H1 (cell line): ENCODE measurements around the gene PAQR8. TPM values are rescaled to one million over a fixed set of nuclear protein-coding genes. Genes with fewer than 3 reads are reported as not detected.
"Not testable (repeated sequence)": the region's sequence is repeated elsewhere in the genome, so short reads cannot be mapped to it uniquely, and the experiment has no call there.

Experiments used
- CTCF ChIA-PET: fragments of 300-600 bp; sonication (Branson Sonifier 250); formaldehyde crosslinking; loops from one replicate; lab custom pipeline; 2021; ENCODE audit not compliant: partially characterized antibody; lab: Charles Lee
- POLR2A ChIA-PET: fragments of 300-600 bp; sonication (Branson Sonifier 250); formaldehyde crosslinking; loops from one replicate; lab custom pipeline; 2021; ENCODE audit warnings: inconsistent platforms; ENCODE audit not compliant: partially characterized antibody; lab: Charles Lee
- DNase-seq, 2 experiments: peaks; one replicate each; pipeline versions ENCODE4 v3.0.0 to v3.0.0-alpha.2; 2010 to 2022; ENCODE audit warnings: low spot score in 2 of 2, low read depth in 1 of 2, mixed read lengths in 1 of 2
- FAIRE-seq: peaks from 2 replicates; lab custom pipeline; 2011; peaks lifted over from hg19 to GRCh38; lab: Jason Lieb, UNC
- H2AFZ ChIP-seq: 2 replicates; pipeline ENCODE4 v1.8.1; 2012; ENCODE audit warnings: low read length, inconsistent platforms
- H2AK5ac ChIP-seq: 2 replicates; pipeline ENCODE4 v1.6.1; 2013; ENCODE audit warnings: low read depth, low read length
- H2BK120ac ChIP-seq: replicated peaks from 2 replicates; pipeline ENCODE3; 2013; ENCODE audit warnings: low read depth, low read length, inconsistent platforms
- H2BK12ac ChIP-seq: 2 replicates; pipeline ENCODE4 v1.6.1; 2013; ENCODE audit warnings: low read depth, low read length
- H2BK15ac ChIP-seq: 2 replicates; pipeline ENCODE4 v1.6.1; 2013; ENCODE audit warnings: low read length
- H2BK20ac ChIP-seq: 2 replicates; pipeline ENCODE4 v1.6.1; 2013; ENCODE audit warnings: low read length
- H2BK5ac ChIP-seq: 2 replicates; pipeline ENCODE4 v1.6.1; 2013; ENCODE audit warnings: low read depth, low read length
- H3K14ac ChIP-seq: 2 replicates; pipeline ENCODE4 v1.6.1; 2013; ENCODE audit warnings: inconsistent platforms; ENCODE audit not compliant: insufficient read length
- H3K18ac ChIP-seq: 2 replicates; pipeline ENCODE4 v1.6.1; 2013; ENCODE audit warnings: low read length; ENCODE audit errors: extremely low read depth
- H3K23ac ChIP-seq: 2 replicates; pipeline ENCODE4 v1.6.1; 2013; ENCODE audit warnings: inconsistent platforms; ENCODE audit not compliant: insufficient read length
- H3K23me2 ChIP-seq: 2 replicates; pipeline ENCODE4 v1.6.1; 2013; ENCODE audit warnings: low read depth, low read length
- H3K27ac ChIP-seq: 2 replicates; pipeline ENCODE4 v1.6.1; 2011; ENCODE audit warnings: low read depth, low read length, inconsistent platforms
- H3K27me3 ChIP-seq, 4 experiments: replicated peaks in 1 of 4; 1 replicate in 1 of 4; 2 replicates in 3 of 4; pipeline versions ENCODE4 v1.6.1 to v1.8.1; 2011 to 2013; ENCODE audit warnings: low read length in 3 of 4, mild to moderate bottlenecking in 3 of 4, inconsistent platforms in 2 of 4, mixed read lengths in 2 of 4, moderate library complexity in 1 of 4; ENCODE audit not compliant: control insufficient read depth in 3 of 4, insufficient read depth in 3 of 4; ENCODE audit errors: extremely low read depth in 1 of 4
- H3K36me3 ChIP-seq, 4 experiments: 2 replicates each; pipeline versions ENCODE4 v1.6.1 to v1.8.1; 2011 to 2013; ENCODE audit warnings: mild to moderate bottlenecking in 4 of 4, low read length in 3 of 4, moderate library complexity in 2 of 4, control low read depth in 1 of 4, inconsistent platforms in 1 of 4; ENCODE audit not compliant: insufficient read depth in 4 of 4, control insufficient read depth in 2 of 4
- H3K4ac ChIP-seq: replicated peaks from 2 replicates; pipeline ENCODE3; 2013; ENCODE audit warnings: low read length, low read depth, mixed read lengths, inconsistent platforms; ENCODE audit not compliant: insufficient read length
- H3K4me1 ChIP-seq, 4 experiments: replicated peaks in 1 of 4; 1 replicate in 1 of 4; 2 replicates in 3 of 4; pipeline versions ENCODE4 v1.6.1 to v1.8.1; 2011 to 2013; ENCODE audit warnings: low read length in 3 of 4, inconsistent platforms in 2 of 4, mixed read lengths in 1 of 4; ENCODE audit not compliant: insufficient read depth in 4 of 4, control insufficient read depth in 3 of 4
- H3K4me2 ChIP-seq, 2 experiments: 2 replicates each; pipeline versions ENCODE4 v1.6.1 to v1.8.1; 2011 to 2013; ENCODE audit warnings: low read depth in 2 of 2, low read length in 2 of 2, control low read depth in 1 of 2, inconsistent platforms in 1 of 2, mild to moderate bottlenecking in 1 of 2; ENCODE audit not compliant: insufficient read depth in 1 of 2
- H3K4me3 ChIP-seq, 4 experiments: fragments of 200-600, 300-600 bp in 1 of 4; sonication (generic), shearing (Covaris generic), sonication (Bioruptor Twin) in 1 of 4; 2 replicates each; pipeline versions ENCODE4 v1.5.1 to v1.8.1; 2011 to 2016; ENCODE audit warnings: low read length in 4 of 4, low read depth in 3 of 4, control low read depth in 2 of 4, inconsistent platforms in 2 of 4, mild to moderate bottlenecking in 2 of 4, mixed read lengths in 1 of 4, moderate library complexity in 1 of 4; ENCODE audit not compliant: insufficient read depth in 2 of 4; ENCODE audit errors: extremely low read depth in 1 of 4
- H3K56ac ChIP-seq: replicated peaks from 2 replicates; pipeline ENCODE3; 2013; ENCODE audit warnings: low read depth, mild to moderate bottlenecking, mixed read lengths, low read length, inconsistent platforms; ENCODE audit not compliant: insufficient read length
- H3K79me1 ChIP-seq: 2 replicates; pipeline ENCODE4 v1.6.1; 2013; ENCODE audit warnings: low read depth, low read length, control low read depth
- H3K79me2 ChIP-seq, 2 experiments: 2 replicates each; pipeline versions ENCODE4 v1.6.1 to v1.8.1; 2012 to 2013; ENCODE audit warnings: low read length in 2 of 2, mild to moderate bottlenecking in 2 of 2, inconsistent platforms in 1 of 2; ENCODE audit not compliant: insufficient read depth in 2 of 2, control insufficient read depth in 1 of 2
- H3K9ac ChIP-seq, 4 experiments: replicated peaks in 1 of 4; 1 replicate in 1 of 4; 2 replicates in 3 of 4; pipeline versions ENCODE4 v1.6.1 to v1.8.1; 2011 to 2013; ENCODE audit warnings: low read depth in 3 of 4, low read length in 3 of 4, control low read depth in 2 of 4, mild to moderate bottlenecking in 2 of 4, moderate library complexity in 2 of 4, inconsistent platforms in 1 of 4; ENCODE audit errors: extremely low read depth in 1 of 4
- H3K9me3 ChIP-seq, 2 experiments: 2 replicates each; pipeline versions ENCODE4 v1.6.1 to v1.8.1; 2012 to 2013; ENCODE audit warnings: mild to moderate bottlenecking in 2 of 2, moderate library complexity in 2 of 2, control low read depth in 1 of 2, inconsistent platforms in 1 of 2, low read depth in 1 of 2, low read length in 1 of 2, mixed read lengths in 1 of 2; ENCODE audit not compliant: insufficient read depth in 2 of 2
- H4K20me1 ChIP-seq, 2 experiments: replicated peaks in 1 of 2; 2 replicates each; pipeline versions ENCODE3 to v1.8.1; 2011 to 2013; ENCODE audit warnings: inconsistent platforms in 2 of 2, low read length in 2 of 2, mild to moderate bottlenecking in 1 of 2; ENCODE audit not compliant: insufficient read depth in 2 of 2, control insufficient read depth in 1 of 2
- H4K5ac ChIP-seq: 2 replicates; pipeline ENCODE4 v1.6.1; 2013; ENCODE audit warnings: low read length, low read depth, mixed read lengths, inconsistent platforms; ENCODE audit not compliant: insufficient read length
- H4K8ac ChIP-seq: 2 replicates; pipeline ENCODE4 v1.8.0; 2013; ENCODE audit warnings: mild to moderate bottlenecking, moderate library complexity, low read length, inconsistent platforms; ENCODE audit not compliant: insufficient read depth; ENCODE audit errors: extremely low read depth
- H4K91ac ChIP-seq: replicated peaks from 2 replicates; pipeline ENCODE3; 2013; ENCODE audit warnings: low read length, mixed read lengths, inconsistent platforms; ENCODE audit not compliant: insufficient read length
- CHD2 ChIP-seq: IDR thresholded peaks from 2 replicates; pipeline ENCODE4 v1.6.1; 2012; ENCODE audit warnings: low read length, improper control_type of control experiment
- KDM1A ChIP-seq: fragments of 200-600, 300-600 bp; sonication (generic); IDR thresholded peaks from 2 replicates; pipeline ENCODE4 v1.7.1; 2016; ENCODE audit warnings: mild to moderate bottlenecking, low read length, borderline replicate concordance
- RXRA ChIP-seq: IDR thresholded peaks from 2 replicates; pipeline ENCODE4 v1.6.1; 2011; ENCODE audit warnings: low read depth, mild to moderate bottlenecking, low read length, moderate library complexity; ENCODE audit not compliant: insufficient read depth
- ZNF274 ChIP-seq: IDR thresholded peaks from 2 replicates; pipeline ENCODE4 v1.7.0; 2012; ENCODE audit warnings: low read length, borderline replicate concordance; ENCODE audit errors: extremely low read depth
- WGBS, 2 experiments: shearing (Covaris generic) in 1 of 2; methylation state at CpG; one replicate each; pipeline versions ENCODE4 v1.1.6 to v1.1.7; 2013 to 2015; ENCODE audit warnings: low lambda C conversion rate in 2 of 2, mixed read lengths in 2 of 2, inconsistent platforms in 1 of 2, low coverage in 1 of 2, missing lambda C conversion rate in 1 of 2; ENCODE audit not compliant: insufficient replicate concordance in 2 of 2, insufficient coverage in 1 of 2, insufficient read length in 1 of 2; ENCODE audit errors: extremely low coverage in 1 of 2, missing lambda C conversion rate in 1 of 2; 5-methylcytosine and 5-hydroxymethylcytosine counted together
- polyA plus RNA-seq, 7 experiments: library from polyadenylated mRNA; depleted of rRNA in 3 of 7; stranded (reverse) in 5 of 7; unstranded in 2 of 7; fragments of >200 nt in 5 of 7; fragments of 200-250 nt in 2 of 7; gene quantifications; 1 replicate in 5 of 7; 2 replicates in 1 of 7; 4 replicates in 1 of 7; pipeline versions ENCODE4 v1.2.1 to v1.2.3, GENCODE V29; 2011 to 2013; ENCODE audit warnings: missing spikeins in 2 of 7, mixed read lengths in 2 of 7
- total RNA-seq: library from RNA; stranded (reverse); fragmentation: NEBNext Ultra II Directional; extraction: Animal tissue kit (Norgen Biotek cat#: 25700); gene quantifications from 2 replicates; pipeline ENCODE4 v1.2.1, GENCODE V29; 2021

The PAQR8 gene
- total and polyA plus RNA-seq, 2 of the 8 experiments (the other 6 are each of a cell fraction or from before 2014, with no cell fraction given): 7.6 to 9.6 TPM

- TF ChIP-seq RXRA: no peak
- TF ChIP-seq CHD2: no peak
- TF ChIP-seq KDM1A: no peak
- TF ChIP-seq ZNF274: no peak
Measured at GRCh38 chr6:52385074-52385473, 23.1 kb downstream of the PAQR8 start (continued).

GRCh38 chr6:52388119-52388518 lies 26.2 kb downstream of the PAQR8 start:
- FAIRE-seq, H4K20me1 ChIP-seq, H2AK5ac ChIP-seq, H2BK15ac ChIP-seq, H2BK20ac ChIP-seq, H3K4ac ChIP-seq, DNase-seq, H3K18ac ChIP-seq, H4K91ac ChIP-seq, H2BK12ac ChIP-seq, H3K4me3 ChIP-seq, H3K4me1 ChIP-seq, H4K8ac ChIP-seq, H2BK120ac ChIP-seq, H3K79me2 ChIP-seq, H3K79me1 ChIP-seq, H3K23ac ChIP-seq, H3K4me2 ChIP-seq, H3K14ac ChIP-seq, H2AFZ ChIP-seq, H4K5ac ChIP-seq, H3K36me3 ChIP-seq, H3K9ac ChIP-seq, POLR2A ChIA-PET, H3K23me2 ChIP-seq, H3K27ac ChIP-seq, H2BK5ac ChIP-seq, H3K27me3 ChIP-seq, H3K56ac ChIP-seq: not testable (repeated sequence)
- H3K9me3 ChIP-seq: peaks cover 6 to 15% of the 10 kb centered on the region in 2 experiments
- CTCF ChIA-PET: interaction anchor here (1.1 to 6.1 kb wide), 4 partner anchors 12 to 263 kb away, joined by 3 to 29 read pairs (median 12); no protein-coding TSS in a partner anchor
- WGBS, 2 experiments: 72% methylated on average over 4 of the region's 4 CpGs; no CpG with 5 or more reads in 1 of the 2 experiments
